OCI-LY7 (cell line): ENCODE results near the gene CHAC2. TPM values are rescaled to one million over a fixed set of nuclear protein-coding genes. Genes with fewer than 3 reads are reported as not detected.

Source experiments
- BruUV-seq: library from RNA; stranded (reverse); fragments of 400-500 nt; replicated peaks from 2 replicates; lab custom pipeline; 2021; lab: Mats Ljungman, UMichigan
- CTCF ChIA-PET: fragments of 300-600 bp; sonication (Branson Sonifier 250); formaldehyde crosslinking; loops from one replicate; lab custom pipeline; 2022; ENCODE audit warnings: antibody characterized with exemption; ENCODE audit not compliant: unreplicated experiment; lab: Charles Lee
- POLR2A ChIA-PET: fragments of 300-600 bp; sonication (Branson Sonifier 250); formaldehyde crosslinking; loops from one replicate; lab custom pipeline; 2022; ENCODE audit warnings: antibody characterized with exemption; lab: Charles Lee
- DNase-seq: peaks from one replicate; pipeline ENCODE4 v3.0.0-alpha.2; 2015; ENCODE audit warnings: low spot score
- H2AFZ ChIP-seq: fragments of 200-600 bp; sonication (generic), shearing (Covaris generic); 2 replicates; pipeline ENCODE4 v1.6.1; 2014; ENCODE audit warnings: mild to moderate bottlenecking, antibody characterized with exemption, low read length, moderate library complexity
- H3K27ac ChIP-seq: fragments of 200-600 bp; sonication (generic); 2 replicates; pipeline ENCODE4 v1.5.1; 2014; ENCODE audit warnings: mixed run types, low read depth, mild to moderate bottlenecking, moderate library complexity, low read length, inconsistent platforms; ENCODE audit not compliant: poor library complexity, severe bottlenecking
- H3K36me3 ChIP-seq: fragments of 200-600 bp; sonication (generic); 2 replicates; pipeline ENCODE4 v1.6.1; 2014; ENCODE audit warnings: mild to moderate bottlenecking, antibody characterized with exemption, low read length, moderate library complexity, mixed read lengths; ENCODE audit not compliant: insufficient read depth
- H3K4me1 ChIP-seq: fragments of 200-600 bp; sonication (generic); 2 replicates; pipeline ENCODE4 v1.5.1; 2014; ENCODE audit warnings: mild to moderate bottlenecking, low read length; ENCODE audit not compliant: insufficient read depth, poor library complexity, severe bottlenecking
- H3K4me2 ChIP-seq: fragments of 200-600 bp; sonication (generic); 2 replicates; pipeline ENCODE4 v1.6.1; 2014; ENCODE audit warnings: mild to moderate bottlenecking, low read length
- H3K4me3 ChIP-seq: fragments of 200-600 bp; sonication (generic); 2 replicates; pipeline ENCODE4 v1.5.1; 2014; ENCODE audit warnings: mild to moderate bottlenecking, low read depth, low read length; ENCODE audit not compliant: poor library complexity, severe bottlenecking
- H3K79me2 ChIP-seq: fragments of 200-600 bp; sonication (generic); 2 replicates; pipeline ENCODE4 v1.6.1; 2016; ENCODE audit warnings: low read depth, mild to moderate bottlenecking, low read length, moderate library complexity, mixed read lengths; ENCODE audit not compliant: insufficient read depth
- H3K9me2 ChIP-seq: fragments of 200-600 bp; sonication (generic); 2 replicates; pipeline ENCODE4 v1.6.1; 2016; ENCODE audit warnings: mild to moderate bottlenecking, low read length, mixed read lengths; ENCODE audit not compliant: insufficient read depth
- H3K9me3 ChIP-seq: fragments of 200-600 bp; sonication (generic); 2 replicates; pipeline ENCODE4 v1.6.1; 2014; ENCODE audit warnings: mild to moderate bottlenecking, mixed run types, low read length, mixed read lengths
- H4K20me1 ChIP-seq: fragments of 200-600 bp; sonication (generic); 2 replicates; pipeline ENCODE4 v1.6.1; 2014; ENCODE audit warnings: mild to moderate bottlenecking, antibody characterized with exemption, low read length, moderate library complexity, mixed read lengths; ENCODE audit not compliant: insufficient read depth
- CTCF ChIP-seq: fragments of 200-600 bp; sonication (generic); conservative IDR thresholded peaks from 2 replicates; pipeline ENCODE4 v1.5.1; 2014; ENCODE audit warnings: mild to moderate bottlenecking, antibody characterized with exemption, low read length, moderate library complexity, mixed read lengths
- EZH2phosphoT487 ChIP-seq: fragments of 200-600 bp; sonication (generic); IDR thresholded peaks from 2 replicates; pipeline ENCODE4 v1.6.1; 2018; ENCODE audit warnings: low read depth, borderline replicate concordance, mild to moderate bottlenecking, mixed run types, antibody characterized with exemption, low read length, moderate library complexity, mixed read lengths
- intact Hi-C: fragments of 100-400 bp; cut with micrococcal nuclease; formaldehyde crosslinking; loops from one replicate; pipeline ENCODE4 v1.10.0; 2022; ENCODE audit not compliant: unreplicated experiment
- total RNA-seq, 2 experiments: library from RNA; depleted of rRNA in 1 of 2; stranded (reverse); fragments of >200 nt in 1 of 2; shearing (Covaris generic) in 1 of 2; gene quantifications; 2 replicates each; pipeline ENCODE4 v1.2.3, GENCODE V29; 2014 to 2022

Gene CHAC2
- total RNA-seq, 2 experiments from 2014 or later: 13.9 to 15.9 TPM

- intact Hi-C loops: no loop called here
- BruUV-seq: no TSS peak
- no peak overlapping the region for H3K4me3 ChIP-seq
- H3K79me2 ChIP-seq: peaks cover 98% of the 10 kb centered on the region
- POLR2A ChIA-PET: interaction anchor here (5.6 kb wide), 1 partner anchor 12 kb away, joined by 27 read pairs; the partner anchor contains the start of gene CHAC2
- CTCF ChIA-PET: interaction anchor here (0.9 kb wide), 1 partner anchor 12 kb away, joined by 3 read pairs; the partner anchor contains the start of gene CHAC2
- H4K20me1 ChIP-seq: 0 out of 2 replicates have a peak, but pooled peaks cover 7% of the 10 kb centered on the region
- H3K9me3 ChIP-seq: peaks cover 4% of the 10 kb centered on the region; the same call in 1 of the 2 replicates
- H3K4me2 ChIP-seq: no peak overlapping the region
- H3K9me2 ChIP-seq: no peaks in the 10 kb centered on the region
- peaks cover 88% of the 10 kb centered on the region for H3K36me3 ChIP-seq
- H3K27ac ChIP-seq: no peak overlapping the region
- peaks cover 20% of the 10 kb centered on the region for H3K4me1 ChIP-seq
- H2AFZ ChIP-seq: no peak overlapping the region
- no peak for DNase-seq
- TF ChIP-seq EZH2phosphoT487 (no peak), CTCF (no peak)
These were observed 12.5 kb downstream of the CHAC2 start for GRCh38 chr2:53780056-53780455.

- intact Hi-C loops: no loop called here
- POLR2A ChIA-PET: interaction anchor here (0.7 to 1.4 kb wide), 4 partner anchors 8 to 1487 kb away, joined by 3 to 6 read pairs (median 6); partner anchors contain the start of gene CHAC2
- no TSS peak for BruUV-seq
These were observed 15.1 kb downstream of the CHAC2 start for GRCh38 chr2:53782676-53783075.

More at GRCh38 chr2:53782676-53783075, 15.1 kb downstream of the CHAC2 start:
- CTCF ChIA-PET: no interaction called here
- peaks cover 62% of the 10 kb centered on the region for H3K36me3 ChIP-seq
- no peak overlapping the region for H3K4me3 ChIP-seq
- no peaks in the 10 kb centered on the region for H3K9me2 ChIP-seq
- H3K79me2 ChIP-seq: peaks cover 94% of the 10 kb centered on the region
- peaks cover 11% of the 10 kb centered on the region; the same call in 1 of the 2 replicates for H4K20me1 ChIP-seq
- DNase-seq: no peak
- H2AFZ ChIP-seq: no peak overlapping the region
- no peak overlapping the region for H3K27ac ChIP-seq
- TF ChIP-seq CTCF: no peak
- no peak for TF ChIP-seq EZH2phosphoT487
- no peak overlapping the region for H3K4me2 ChIP-seq
- H3K4me1 ChIP-seq: peaks cover 27% of the 10 kb centered on the region
- H3K9me3 ChIP-seq: peaks cover 4% of the 10 kb centered on the region; the same call in 1 of the 2 replicates
